ENCODE results near the gene PDZD8. TPM values are rescaled to one million over a fixed set of nuclear protein-coding genes. Genes with fewer than 3 reads are reported as not detected.

Gene PDZD8
- total RNA-seq, 1 donor from 2014 or later = 27.0 TPM

- TF ChIP-seq POLR2AphosphoS5 (IDR thresholded peaks at IDR 0.05; ENCODE audit: insufficient read depth in 1 of 2, low read depth in 1 of 2) (no peak), POLR2A (IDR thresholded peaks at IDR 0.05) (no peak)
- TF ChIP-seq, protein P1, sequence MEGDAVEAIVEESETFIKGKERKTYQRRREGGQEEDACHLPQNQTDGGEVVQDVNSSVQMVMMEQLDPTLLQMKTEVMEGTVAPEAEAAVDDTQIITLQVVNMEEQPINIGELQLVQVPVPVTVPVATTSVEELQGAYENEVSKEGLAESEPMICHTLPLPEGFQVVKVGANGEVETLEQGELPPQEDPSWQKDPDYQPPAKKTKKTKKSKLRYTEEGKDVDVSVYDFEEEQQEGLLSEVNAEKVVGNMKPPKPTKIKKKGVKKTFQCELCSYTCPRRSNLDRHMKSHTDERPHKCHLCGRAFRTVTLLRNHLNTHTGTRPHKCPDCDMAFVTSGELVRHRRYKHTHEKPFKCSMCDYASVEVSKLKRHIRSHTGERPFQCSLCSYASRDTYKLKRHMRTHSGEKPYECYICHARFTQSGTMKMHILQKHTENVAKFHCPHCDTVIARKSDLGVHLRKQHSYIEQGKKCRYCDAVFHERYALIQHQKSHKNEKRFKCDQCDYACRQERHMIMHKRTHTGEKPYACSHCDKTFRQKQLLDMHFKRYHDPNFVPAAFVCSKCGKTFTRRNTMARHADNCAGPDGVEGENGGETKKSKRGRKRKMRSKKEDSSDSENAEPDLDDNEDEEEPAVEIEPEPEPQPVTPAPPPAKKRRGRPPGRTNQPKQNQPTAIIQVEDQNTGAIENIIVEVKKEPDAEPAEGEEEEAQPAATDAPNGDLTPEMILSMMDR (IDR thresholded peaks at IDR 0.05) = no peak
- Histone ChIP-seq H3K4me1 (peaks cover 78% of the 10 kb centered on the region), H3K4me3 (no peak overlapping the region), H3K9me3 (no peaks in the 10 kb centered on the region), H3K27me3 (no peaks in the 10 kb centered on the region), H3K27ac (no peak overlapping the region), H3K36me3 (no peaks in the 10 kb centered on the region)
- DNase-seq (ENCODE audit: extremely low spot score in 2 of 2) = no peak
- intact Hi-C loops (cut with DNase I) = no loop called here
These were observed 8.5 kb downstream of the PDZD8 start for GRCh38 chr10:117366741-117367140.

GRCh38 chr10:117365612-117366011 is 9.6 kb downstream of the PDZD8 start:
- Histone ChIP-seq H3K4me3 (no peak overlapping the region), H3K27me3 (no peaks in the 10 kb centered on the region), H3K27ac (no peak overlapping the region), H3K4me1 (peaks cover 79% of the 10 kb centered on the region), H3K36me3 (no peaks in the 10 kb centered on the region), H3K9me3 (no peaks in the 10 kb centered on the region)
- intact Hi-C loops (cut with DNase I) = no loop called here
- no peak for DNase-seq (ENCODE audit: extremely low spot score in 2 of 2)
- TF ChIP-seq POLR2A (IDR thresholded peaks at IDR 0.05) (no peak), POLR2AphosphoS5 (IDR thresholded peaks at IDR 0.05; ENCODE audit: insufficient read depth in 1 of 2, low read depth in 1 of 2) (peak in 1 of 2 donors; percentile 22)

GRCh38 chr10:117364110-117364960 is 10.9 kb downstream of the PDZD8 start:
- no peak overlapping the region for H3K4me3 ChIP-seq
- intact Hi-C loops (cut with DNase I) = no loop called here
- H3K27me3 ChIP-seq = no peaks in the 10 kb centered on the region
- DNase-seq (ENCODE audit: extremely low spot score in 2 of 2) = no peak
- H3K4me1 ChIP-seq = peaks cover 72% of the 10 kb centered on the region
- no peaks in the 10 kb centered on the region for H3K9me3 ChIP-seq
- TF ChIP-seq POLR2AphosphoS5 (IDR thresholded peaks at IDR 0.05; ENCODE audit: insufficient read depth in 1 of 2, low read depth in 1 of 2) (no peak), POLR2A (IDR thresholded peaks at IDR 0.05) (no peak)
- TF ChIP-seq, protein P1 (IDR thresholded peaks at IDR 0.05) = no peak
- H3K27ac ChIP-seq = no peak overlapping the region
- no peaks in the 10 kb centered on the region for H3K36me3 ChIP-seq

- H3K36me3 ChIP-seq = no peaks in the 10 kb centered on the region
- no peaks in the 10 kb centered on the region for H3K27me3 ChIP-seq
- H3K4me3 ChIP-seq = no peak overlapping the region
- intact Hi-C loops (cut with DNase I) = no loop called here
- TF ChIP-seq, protein P1 (IDR thresholded peaks at IDR 0.05) = no peak
- TF ChIP-seq POLR2AphosphoS5 (IDR thresholded peaks at IDR 0.05; ENCODE audit: insufficient read depth in 1 of 2, low read depth in 1 of 2) = no peak
- TF ChIP-seq POLR2A (IDR thresholded peaks at IDR 0.05) = no peak
- peaks cover 59% of the 10 kb centered on the region for H3K4me1 ChIP-seq
- no peaks in the 10 kb centered on the region for H3K9me3 ChIP-seq
- DNase-seq (ENCODE audit: extremely low spot score in 2 of 2) = no peak
- no peak overlapping the region for H3K27ac ChIP-seq
These were observed 12.2 kb downstream of the PDZD8 start for GRCh38 chr10:117363028-117363427.

GRCh38 chr10:117362313-117362712 is 12.9 kb downstream of the PDZD8 start:
- TF ChIP-seq, protein P1 (IDR thresholded peaks at IDR 0.05) = no peak
- TF ChIP-seq POLR2A (IDR thresholded peaks at IDR 0.05) (no peak), POLR2AphosphoS5 (IDR thresholded peaks at IDR 0.05; ENCODE audit: insufficient read depth in 1 of 2, low read depth in 1 of 2) (no peak)
- Histone ChIP-seq H3K27me3 (no peaks in the 10 kb centered on the region), H3K4me3 (no peak overlapping the region), H3K27ac (no peak overlapping the region), H3K36me3 (no peaks in the 10 kb centered on the region), H3K4me1 (peaks cover 52% of the 10 kb centered on the region), H3K9me3 (no peaks in the 10 kb centered on the region)
- DNase-seq (ENCODE audit: extremely low spot score in 2 of 2) = no peak
- intact Hi-C loops (cut with DNase I) = no loop called here
